ENCODE measurements around the gene ZNF609.

Gene ZNF609

GRCh38 chr15:64544450-64544849 is 84.1 kb downstream of the ZNF609 start:
- no peak for DNase-seq (ENCODE audit: low spot score)

GRCh38 chr15:64547275-64547674 is 86.9 kb downstream of the ZNF609 start:
- no peak for DNase-seq (ENCODE audit: low spot score)

GRCh38 chr15:64548235-64548634 is 87.9 kb downstream of the ZNF609 start:
- no peak for DNase-seq (ENCODE audit: low spot score)

- no peak for DNase-seq (ENCODE audit: low spot score)
Observed at GRCh38 chr15:64549860-64550259, 89.5 kb downstream of the ZNF609 start.

GRCh38 chr15:64552281-64552948 is 92.0 kb downstream of the ZNF609 start:
- no peak for DNase-seq (ENCODE audit: low spot score)

- peak; percentile 17 for DNase-seq (ENCODE audit: low spot score)
Observed at GRCh38 chr15:64558460-64559179, 98.2 kb downstream of the ZNF609 start.

GRCh38 chr15:64559243-64559642 is 98.9 kb downstream of the ZNF609 start:
- DNase-seq (ENCODE audit: low spot score): no peak

GRCh38 chr15:64560501-64560900 is 100.1 kb downstream of the ZNF609 start:
- DNase-seq (ENCODE audit: low spot score): no peak

GRCh38 chr15:64560998-64561397 is 100.6 kb downstream of the ZNF609 start:
- no peak for DNase-seq (ENCODE audit: low spot score)

- DNase-seq (ENCODE audit: low spot score): no peak
Observed at GRCh38 chr15:64562003-64562640, 101.7 kb downstream of the ZNF609 start.

GRCh38 chr15:64566102-64566501 is 105.7 kb downstream of the ZNF609 start:
- DNase-seq (ENCODE audit: low spot score): no peak

GRCh38 chr15:64566629-64567427 is 106.5 kb downstream of the ZNF609 start:
- no peak for DNase-seq (ENCODE audit: low spot score)

GRCh38 chr15:64568765-64569164 is 108.4 kb downstream of the ZNF609 start:
- no peak for DNase-seq (ENCODE audit: low spot score)

- DNase-seq (ENCODE audit: low spot score): no peak
Observed at GRCh38 chr15:64571857-64572291, 111.5 kb downstream of the ZNF609 start.

- no peak for DNase-seq (ENCODE audit: low spot score)
Observed at GRCh38 chr15:64572856-64573255, 112.5 kb downstream of the ZNF609 start.

GRCh38 chr15:64574301-64575017 is 114.1 kb downstream of the ZNF609 start:
- DNase-seq (ENCODE audit: low spot score): peak; percentile 25

- no peak for DNase-seq (ENCODE audit: low spot score)
Observed at GRCh38 chr15:64580696-64581407, 120.5 kb downstream of the ZNF609 start.

- DNase-seq (ENCODE audit: low spot score): no peak
Observed at GRCh38 chr15:64581408-64581761, 121.0 kb downstream of the ZNF609 start.

GRCh38 chr15:64582202-64582601 is 121.8 kb downstream of the ZNF609 start:
- DNase-seq (ENCODE audit: low spot score): no peak

GRCh38 chr15:64583519-64583918 is 123.1 kb downstream of the ZNF609 start:
- no peak for DNase-seq (ENCODE audit: low spot score)

- no peak for DNase-seq (ENCODE audit: low spot score)
Observed at GRCh38 chr15:64583983-64584382, 123.6 kb downstream of the ZNF609 start.
